DLD1 (cell line): ENCODE results near the gene ZNF48.

Experiments used
- in situ Hi-C: cut with HindIII; loops from 2 replicates; pipeline ENCODE4 v1.10.0; 2017; ENCODE audit warnings: low sequenced_read_pairs

The ZNF48 gene

DNA sequence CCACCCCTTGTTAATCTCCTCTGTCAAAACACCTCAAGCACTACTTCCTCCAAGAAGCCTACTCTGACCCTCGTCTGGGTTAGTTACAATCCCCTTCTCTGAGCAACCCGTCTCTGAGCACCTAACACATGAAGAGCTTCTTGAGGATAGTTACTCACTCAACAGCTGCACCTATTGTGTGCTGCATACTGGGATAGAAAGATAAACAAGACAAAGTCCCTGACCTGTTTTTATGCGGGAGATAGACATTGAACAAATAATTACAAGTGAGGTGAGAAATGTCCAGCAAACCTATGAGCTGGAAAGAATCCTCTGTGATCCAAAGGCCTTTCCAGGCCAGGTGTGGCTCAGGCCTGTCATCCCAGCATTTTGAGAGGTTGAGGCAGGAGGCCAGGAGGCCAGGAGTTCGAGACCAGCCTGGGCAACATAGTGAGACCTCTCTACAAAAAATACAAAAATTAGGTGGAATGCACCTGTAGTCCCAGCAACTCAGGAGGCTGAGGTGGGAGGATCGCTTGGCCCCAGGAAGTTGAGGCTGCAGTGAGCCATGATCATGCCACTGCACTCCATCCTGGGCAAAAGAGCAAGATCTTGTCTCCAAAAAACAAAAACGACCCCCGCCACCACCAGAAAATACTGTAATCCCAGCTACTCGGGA is 6.7 kb downstream of the ZNF48 start:
- in situ Hi-C loops, result loop anchor here (25.0 kb wide), 1 partner anchor 235 kb away; no protein-coding TSS in a partner anchor

DNA sequence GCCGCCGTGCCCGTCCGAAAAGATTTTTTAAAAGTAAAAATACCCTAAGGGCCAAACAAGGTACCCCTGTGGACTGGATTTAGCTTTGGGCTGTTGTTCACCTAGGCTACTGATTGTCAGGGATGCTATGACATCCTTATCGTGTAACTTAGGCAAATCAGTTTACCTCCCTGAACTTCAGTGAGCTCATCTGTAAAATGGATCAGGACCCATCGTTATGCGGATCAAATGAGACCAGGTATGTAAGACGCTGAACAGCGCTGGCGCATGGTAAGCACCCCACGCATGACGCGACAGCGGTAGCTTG is 11.5 kb downstream of the ZNF48 start:
- in situ Hi-C loops, result loop anchor here (25.0 kb wide), 1 partner anchor 231 kb away; no protein-coding TSS in a partner anchor

DNA sequence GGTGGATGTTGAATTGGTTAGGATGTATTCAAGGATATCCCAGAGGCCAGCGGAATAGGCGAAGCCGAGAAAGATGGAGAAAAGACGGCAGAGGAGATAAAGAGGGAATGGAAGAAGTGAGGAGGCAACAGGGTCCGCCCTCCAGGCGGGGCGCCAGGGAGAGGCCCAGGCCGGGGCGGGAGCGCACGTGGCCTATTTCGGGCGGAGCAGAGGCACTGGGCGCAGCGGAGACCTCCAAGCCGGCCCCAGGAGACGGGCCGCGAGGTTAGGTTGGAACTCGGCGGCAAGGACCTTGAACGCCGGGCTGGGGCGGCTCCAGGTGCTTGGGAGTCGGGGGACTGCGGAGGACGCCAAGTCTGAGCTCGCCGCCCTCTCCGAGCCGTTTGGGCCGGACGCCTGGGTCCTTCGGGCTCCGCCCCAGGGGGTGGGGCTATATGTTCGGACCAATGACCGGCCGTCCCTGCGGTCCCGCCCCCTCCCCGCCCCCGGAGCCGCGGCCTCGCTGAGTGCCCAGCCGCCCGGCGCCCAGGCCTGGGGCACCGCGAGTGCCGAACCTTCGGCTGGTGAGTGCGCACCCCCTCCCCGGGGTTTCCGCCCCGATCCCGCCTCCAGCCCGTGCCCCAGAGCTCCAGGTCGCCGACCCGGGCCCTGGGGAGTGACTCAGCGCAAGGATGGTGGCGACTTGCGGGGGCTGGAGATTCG is 12.0 kb downstream of the ZNF48 start, which contains the start of gene ZNF771:
TSS of gene ZNF771 (plus strand) at position 505 of the 702 bp plus-strand sequence. CDS start 448 bp downstream, outside the sequence.
- in situ Hi-C loops, result loop anchor here (25.0 kb wide), 1 partner anchor 230 kb away; no protein-coding TSS in a partner anchor

DNA sequence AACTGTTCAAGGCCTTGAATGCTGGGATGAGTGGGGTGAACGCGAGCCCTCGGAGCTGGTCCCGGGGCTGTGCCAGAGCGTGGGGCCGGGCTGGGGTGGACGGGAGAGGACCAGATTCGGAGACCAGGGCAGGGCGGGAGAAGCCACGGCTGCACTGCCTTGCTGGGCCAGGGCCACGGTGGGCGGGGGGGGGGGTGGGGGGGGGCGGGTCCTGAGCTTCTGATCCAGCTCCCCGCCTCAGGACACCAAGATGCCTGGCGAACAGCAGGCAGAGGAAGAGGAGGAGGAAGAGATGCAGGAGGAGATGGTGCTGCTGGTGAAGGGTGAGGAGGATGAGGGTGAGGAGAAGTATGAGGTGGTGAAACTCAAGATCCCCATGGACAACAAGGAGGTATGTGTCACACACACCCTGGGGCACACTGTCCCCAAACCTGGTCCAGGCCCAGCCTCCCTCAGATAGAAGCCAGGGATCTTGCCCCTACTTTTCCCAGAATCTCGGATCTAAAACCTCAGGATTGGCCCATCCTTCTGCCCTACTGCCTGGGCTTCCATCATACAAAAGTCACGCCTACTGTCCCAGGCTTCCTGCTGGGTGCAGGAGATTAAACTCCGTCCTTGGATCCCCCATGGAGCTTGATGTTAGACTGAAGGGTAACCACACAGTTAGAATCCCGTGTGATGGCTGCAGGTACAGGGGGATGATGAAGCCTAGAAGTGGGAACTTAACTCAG is 12.7 kb downstream of the ZNF48 start:
- in situ Hi-C loops, result loop anchor here (25.0 kb wide), 1 partner anchor 229 kb away; no protein-coding TSS in a partner anchor

DNA sequence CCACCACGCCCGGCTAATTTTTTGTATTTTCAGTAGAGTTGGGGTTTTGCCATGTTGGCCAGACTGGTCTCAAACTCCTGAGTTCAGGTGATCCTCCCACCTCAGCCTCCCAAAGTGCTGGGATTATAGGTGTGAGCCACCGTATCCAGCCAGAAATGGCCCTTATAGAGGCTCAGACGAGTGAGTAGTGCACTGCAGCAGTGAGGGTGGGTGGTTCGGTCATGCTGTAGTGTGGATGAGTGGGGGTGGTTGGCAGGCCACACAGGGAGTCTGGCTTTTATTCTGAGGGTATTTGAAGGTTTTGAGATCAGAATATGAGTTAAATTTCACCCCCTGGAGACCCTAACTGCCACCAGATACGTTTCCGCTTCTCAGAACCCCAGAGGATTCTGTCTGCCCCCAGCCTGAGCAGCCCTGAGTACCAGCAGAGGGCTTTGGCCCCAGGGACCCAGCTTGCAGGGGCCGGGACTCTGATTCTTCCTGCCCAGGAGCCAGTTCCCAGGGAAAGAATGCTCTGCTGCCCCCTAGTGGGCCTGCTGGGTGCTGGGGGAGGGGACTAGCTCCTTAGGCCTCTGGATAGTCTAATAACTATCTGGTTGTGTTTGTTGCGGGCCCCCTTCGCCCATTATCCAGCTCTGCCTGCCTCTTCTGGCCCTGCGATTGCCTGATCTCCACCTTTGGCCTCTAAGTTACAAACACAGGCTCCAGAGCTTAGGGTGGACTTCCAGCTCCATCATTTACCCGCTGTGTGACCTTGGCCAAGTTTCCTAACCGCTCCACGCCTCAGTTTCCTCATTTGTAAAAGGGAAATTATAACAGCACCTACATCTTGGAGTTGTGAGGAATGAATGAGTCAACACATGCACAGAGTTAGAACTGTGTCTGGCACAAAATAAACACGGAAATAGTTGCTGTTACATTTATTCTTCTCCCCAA is 14.2 kb downstream of the ZNF48 start:
- in situ Hi-C loops, result loop anchor here (25.0 kb wide), 1 partner anchor 228 kb away; no protein-coding TSS in a partner anchor

DNA sequence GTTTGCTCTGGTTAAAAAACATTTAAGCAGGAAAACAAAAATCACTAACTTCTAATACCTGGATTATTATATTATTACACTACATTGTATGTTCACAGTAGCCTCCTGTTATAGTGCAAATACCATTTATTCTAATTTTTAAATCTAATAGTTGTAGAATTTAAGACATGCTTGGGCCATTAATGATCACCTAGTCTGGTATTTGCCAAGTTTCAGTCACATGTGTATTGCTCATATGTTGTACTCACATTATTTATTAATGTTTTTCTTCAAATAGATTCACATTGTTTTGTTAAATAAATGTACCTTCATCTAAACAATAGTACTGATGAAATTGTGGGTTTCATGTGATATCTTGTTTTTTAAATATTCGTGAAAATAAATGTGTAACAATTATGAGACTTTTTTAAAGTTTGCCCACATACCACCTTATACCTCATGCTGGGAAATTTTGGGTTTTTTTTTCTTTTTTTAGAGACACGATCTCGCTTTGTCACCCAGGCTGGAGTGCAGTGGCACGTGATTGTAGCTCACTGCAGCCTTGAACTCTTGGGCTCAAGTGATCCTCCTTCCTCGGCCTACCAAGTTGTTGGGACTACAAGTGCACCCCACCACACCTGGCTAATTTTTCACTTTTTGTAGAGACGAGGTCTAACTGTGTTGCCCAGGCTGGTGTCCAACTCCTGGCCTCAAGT is 18.0 kb downstream of the ZNF48 start:
- in situ Hi-C loops, result loop anchor here (25.0 kb wide), 1 partner anchor 224 kb away; no protein-coding TSS in a partner anchor

DNA sequence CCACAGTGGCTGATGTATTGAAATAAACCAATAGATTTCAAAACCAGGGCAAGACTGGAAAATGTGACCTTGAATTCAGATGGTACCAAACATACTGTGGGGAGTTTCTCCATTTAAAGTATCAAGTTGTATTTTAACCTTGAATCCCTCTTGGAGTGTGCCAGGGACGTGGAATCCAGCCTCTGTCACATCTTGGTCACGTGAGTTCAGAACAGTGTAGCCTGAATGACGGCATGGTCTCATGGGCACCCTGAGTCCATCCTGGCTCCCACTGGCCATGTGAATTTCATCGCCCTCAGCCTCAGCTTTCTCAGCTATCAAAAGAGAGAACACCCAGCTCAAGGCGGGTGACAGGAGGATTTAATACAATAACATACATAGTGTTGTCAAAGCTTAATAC is 18.9 kb downstream of the ZNF48 start:
- in situ Hi-C loops, result loop anchor here (25.0 kb wide), 1 partner anchor 223 kb away; no protein-coding TSS in a partner anchor

DNA sequence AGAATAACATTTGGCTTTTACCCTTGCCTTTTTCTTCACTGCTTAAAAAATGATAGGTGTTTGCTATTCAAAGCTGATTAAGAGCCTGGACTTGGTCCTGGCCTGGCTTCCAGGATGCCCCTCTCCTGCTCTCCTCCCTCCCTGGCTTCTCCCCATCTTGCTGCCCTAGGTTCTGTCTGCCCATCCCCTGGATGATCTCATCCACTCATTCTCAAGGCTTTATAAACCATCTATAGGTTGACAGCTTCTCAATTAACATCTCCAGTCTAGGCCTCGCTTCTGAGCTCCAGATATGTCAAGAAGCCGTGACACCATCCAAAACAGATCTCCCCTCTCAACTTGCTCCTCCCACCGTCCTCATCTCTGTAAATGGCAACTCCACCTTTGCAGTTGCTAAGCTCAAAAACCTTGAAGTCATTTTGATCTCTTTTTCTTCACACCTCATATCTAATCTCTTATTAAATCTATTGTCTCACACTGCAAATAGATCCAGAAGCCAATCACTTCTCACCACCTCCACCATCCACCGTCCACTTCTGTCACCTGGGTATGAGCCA is 20.9 kb downstream of the ZNF48 start:
- in situ Hi-C loops, result loop anchor here (25.0 kb wide), 1 partner anchor 221 kb away; no protein-coding TSS in a partner anchor

DNA sequence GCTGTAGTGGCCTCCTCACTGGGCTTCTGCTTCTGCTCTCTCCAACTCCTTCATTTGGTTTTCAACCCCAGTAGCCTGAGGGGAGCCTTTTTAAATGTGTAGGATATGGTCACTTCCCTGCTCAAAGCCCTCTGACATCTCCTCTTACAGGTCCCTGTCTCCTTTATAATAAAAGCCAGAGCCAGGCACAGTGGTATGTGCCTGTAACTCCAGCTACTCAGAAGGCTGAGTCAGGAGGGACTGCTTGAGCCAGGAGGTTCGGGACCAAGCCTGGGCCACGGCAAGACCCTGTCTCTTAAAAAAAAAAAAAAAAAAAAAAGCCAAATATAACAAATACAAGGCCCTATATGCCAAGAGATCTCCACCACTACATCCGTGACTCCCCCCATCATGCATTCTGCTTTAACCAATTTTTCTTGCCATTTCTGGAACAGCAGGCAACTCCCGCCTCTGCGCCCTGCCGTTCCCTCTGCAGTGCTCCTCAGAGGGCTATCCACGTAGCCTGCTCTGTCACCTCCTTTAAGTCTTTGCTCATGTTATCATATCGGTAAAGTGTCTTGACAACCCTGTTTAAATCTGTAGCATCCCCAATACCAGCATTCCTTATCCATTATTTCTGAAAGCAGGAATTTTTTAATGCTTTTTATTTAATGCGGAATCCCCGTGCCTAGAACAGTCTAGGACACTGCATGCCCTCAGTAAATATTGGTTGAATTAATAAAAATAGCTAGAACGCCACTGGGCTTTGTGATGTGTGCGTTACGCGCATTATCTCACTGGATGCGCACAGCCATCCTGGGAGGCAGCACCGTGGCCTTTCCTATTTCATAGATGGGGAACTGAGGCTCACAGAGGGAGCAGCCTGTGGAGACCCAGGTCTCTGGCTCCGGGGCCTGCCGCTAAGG is 21.7 kb downstream of the ZNF48 start:
- in situ Hi-C loops, result loop anchor here (25.0 kb wide), 1 partner anchor 220 kb away; no protein-coding TSS in a partner anchor

DNA sequence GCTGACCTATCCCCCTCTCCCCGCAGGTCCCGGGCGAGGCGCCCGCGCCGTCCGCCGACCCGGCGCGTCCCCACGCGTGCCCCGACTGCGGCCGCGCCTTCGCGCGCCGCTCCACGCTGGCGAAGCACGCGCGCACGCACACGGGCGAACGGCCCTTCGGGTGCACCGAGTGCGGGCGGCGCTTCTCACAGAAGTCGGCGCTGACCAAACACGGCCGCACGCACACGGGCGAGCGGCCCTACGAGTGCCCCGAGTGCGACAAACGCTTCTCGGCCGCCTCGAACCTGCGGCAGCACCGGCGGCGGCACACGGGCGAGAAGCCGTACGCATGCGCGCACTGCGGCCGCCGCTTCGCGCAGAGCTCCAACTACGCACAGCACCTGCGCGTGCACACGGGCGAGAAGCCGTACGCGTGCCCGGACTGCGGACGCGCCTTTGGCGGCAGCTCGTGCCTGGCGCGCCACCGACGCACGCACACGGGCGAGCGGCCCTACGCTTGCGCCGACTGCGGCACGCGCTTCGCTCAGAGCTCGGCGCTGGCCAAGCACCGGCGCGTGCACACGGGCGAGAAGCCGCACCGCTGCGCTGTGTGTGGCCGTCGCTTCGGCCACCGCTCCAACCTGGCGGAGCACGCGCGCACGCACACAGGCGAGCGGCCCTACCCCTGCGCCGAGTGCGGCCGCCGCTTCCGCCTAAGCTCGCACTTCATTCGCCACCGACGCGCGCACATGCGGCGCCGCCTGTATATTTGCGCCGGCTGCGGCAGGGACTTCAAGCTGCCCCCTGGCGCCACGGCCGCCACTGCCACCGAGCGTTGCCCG is 22.5 kb downstream of the ZNF48 start:
- in situ Hi-C loops, result loop anchor here (25.0 kb wide), 1 partner anchor 220 kb away; no protein-coding TSS in a partner anchor

DNA sequence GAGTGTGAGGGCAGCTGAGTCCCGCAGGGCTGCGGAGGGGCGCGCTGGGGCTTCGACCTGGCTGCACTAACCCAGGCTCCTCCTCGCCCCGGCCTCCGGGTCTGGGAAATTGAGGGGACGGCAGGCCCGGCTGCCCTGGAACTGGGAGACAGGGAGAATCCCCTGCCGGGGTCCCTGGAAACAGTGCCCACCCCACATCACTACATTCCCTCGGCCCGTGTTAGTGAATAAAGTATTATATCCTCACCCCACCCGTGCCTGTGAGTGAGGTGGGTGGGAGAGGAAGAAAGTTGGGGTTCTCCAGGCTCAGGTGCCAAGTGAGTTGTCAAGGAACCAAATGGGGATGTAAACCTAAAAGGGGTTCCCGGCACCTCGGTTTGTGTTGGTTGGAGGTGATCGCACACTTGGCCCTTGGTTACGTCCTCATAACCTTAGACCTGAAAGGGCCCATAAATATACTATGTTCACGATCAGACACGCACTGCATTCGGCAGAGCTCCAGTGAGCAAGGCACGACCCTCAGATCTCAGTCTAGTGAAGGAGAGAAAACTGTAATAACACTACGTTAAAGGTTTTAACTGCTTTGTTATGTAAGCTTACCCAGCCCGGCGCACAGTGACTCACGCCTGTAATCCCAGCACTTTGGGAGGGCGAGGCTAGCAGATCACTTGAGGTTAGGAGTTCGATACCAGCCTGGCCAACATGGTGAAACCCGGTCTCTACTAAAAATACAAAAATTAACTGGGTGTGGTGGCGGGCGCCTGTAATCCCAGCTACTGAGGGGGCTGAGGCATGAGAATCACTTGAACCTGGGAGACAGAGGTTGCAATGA is 23.3 kb downstream of the ZNF48 start:
- in situ Hi-C loops, result loop anchor here (25.0 kb wide), 1 partner anchor 219 kb away; no protein-coding TSS in a partner anchor

DNA sequence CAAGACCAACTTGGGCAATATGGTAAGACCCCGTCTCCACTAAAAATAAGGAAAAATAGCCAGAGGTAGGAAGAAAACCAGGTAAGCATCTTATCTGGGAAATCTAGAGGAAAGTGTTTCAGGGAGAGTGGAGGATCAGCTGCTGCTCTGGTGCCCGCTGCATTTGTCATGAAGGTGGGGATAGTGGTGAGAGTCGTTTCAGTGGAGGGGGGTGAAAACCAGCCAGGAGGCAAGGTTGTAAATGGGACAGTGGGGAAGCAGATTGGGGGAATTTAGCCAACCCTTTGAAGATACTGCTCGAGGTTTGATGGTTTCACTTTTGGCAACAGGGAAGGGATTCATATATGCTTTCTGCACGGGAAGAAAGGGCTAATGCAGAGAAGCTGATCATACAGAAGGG is 25.8 kb downstream of the ZNF48 start:
- in situ Hi-C loops, result loop anchor here (25.0 kb wide), 1 partner anchor 216 kb away; no protein-coding TSS in a partner anchor

DNA sequence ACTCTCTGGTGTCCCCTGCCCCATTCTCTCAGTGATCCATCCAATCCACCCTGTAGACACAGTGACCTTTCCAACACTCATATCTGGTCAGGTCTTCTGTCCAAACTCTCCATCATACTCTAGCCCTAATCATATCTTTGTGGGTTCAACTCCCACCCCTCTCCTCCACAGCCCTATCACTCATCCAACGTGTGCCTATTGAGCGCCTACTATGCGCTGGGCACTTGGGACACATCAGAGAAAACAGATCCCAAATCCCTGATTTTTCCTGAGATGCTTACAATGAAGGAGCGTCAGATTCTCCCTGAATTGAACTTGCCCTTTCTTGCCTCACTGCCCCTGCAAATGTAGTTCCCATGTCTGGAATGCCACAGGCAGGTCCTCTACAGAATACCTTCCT is 32.8 kb downstream of the ZNF48 start:
- in situ Hi-C loops, result no loop called here

DNA sequence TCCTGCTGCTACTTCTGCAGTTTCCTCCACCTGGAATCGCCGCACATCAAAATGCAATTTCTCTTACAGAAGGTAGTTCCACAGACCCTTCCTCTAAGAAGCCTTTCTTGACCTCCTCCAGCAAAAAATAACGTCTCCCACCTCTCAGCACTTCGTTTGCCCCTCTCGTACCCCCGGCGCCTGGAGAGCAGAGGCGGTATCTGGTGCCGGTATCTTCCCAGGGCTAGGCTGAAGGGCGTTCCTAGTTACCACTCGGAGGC is 34.1 kb downstream of the ZNF48 start:
- in situ Hi-C loops, result no loop called here

DNA sequence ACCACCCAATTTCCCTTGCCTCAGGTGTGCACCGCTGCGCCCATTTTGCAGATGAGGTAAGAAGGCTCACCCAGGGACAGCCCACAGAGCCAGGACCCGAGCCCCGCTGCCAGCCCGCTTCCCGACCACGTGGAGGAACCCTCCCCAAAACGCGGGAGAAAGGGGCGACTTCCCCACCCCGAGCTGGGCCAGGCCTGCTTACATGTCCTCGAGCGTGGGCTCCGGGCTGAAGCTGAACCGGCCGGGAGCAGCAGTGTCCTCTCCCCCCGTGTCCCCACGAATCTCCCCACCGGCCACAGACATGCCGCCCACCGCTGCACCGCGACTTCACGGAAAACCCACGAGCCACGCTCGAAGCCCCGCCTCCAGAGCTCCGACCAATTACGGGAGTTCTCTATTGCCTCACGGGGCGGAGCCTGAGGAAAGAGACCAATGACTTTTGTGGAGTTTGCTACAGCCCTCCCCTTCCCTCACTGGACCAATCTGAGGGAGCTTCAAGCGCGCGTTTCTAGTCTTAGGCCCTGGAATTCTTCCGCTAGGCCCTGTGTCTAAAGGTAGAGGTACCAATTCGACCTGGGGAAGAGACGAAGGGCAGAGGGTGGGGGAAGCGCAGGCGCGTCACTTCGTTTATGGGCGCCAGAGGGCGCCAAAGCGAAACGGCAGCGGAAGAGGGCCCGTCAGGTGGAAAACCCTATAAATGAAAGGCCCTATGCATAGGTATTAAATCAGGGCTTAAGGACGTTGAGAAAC is 34.6 kb downstream of the ZNF48 start, which contains the start of gene DCTPP1:
TSS of gene DCTPP1 (minus strand) at position 353 of the 750 bp plus-strand sequence. CDS start at position 303, 50 bp downstream.
- in situ Hi-C loops, result no loop called here
